Measurements from ENCODE around the gene EPB41L4B.

EPB41L4B gene

GRCh38 chr9:109336409-109336808, 15.6 kb upstream of the EPB41L4B start:
- Histone ChIP-seq H3K27me3 (replicated peaks; ENCODE audit: control insufficient read depth, insufficient read depth, low read length) (no peaks in the 10 kb centered on the region), H3K4me3 (replicated peaks; ENCODE audit: low read depth, low read length) (no peak overlapping the region), H3K36me3 (ENCODE audit: control insufficient read depth, insufficient read depth, low read length) (no peaks in the 10 kb centered on the region)
- TF ChIP-seq, protein P1, sequence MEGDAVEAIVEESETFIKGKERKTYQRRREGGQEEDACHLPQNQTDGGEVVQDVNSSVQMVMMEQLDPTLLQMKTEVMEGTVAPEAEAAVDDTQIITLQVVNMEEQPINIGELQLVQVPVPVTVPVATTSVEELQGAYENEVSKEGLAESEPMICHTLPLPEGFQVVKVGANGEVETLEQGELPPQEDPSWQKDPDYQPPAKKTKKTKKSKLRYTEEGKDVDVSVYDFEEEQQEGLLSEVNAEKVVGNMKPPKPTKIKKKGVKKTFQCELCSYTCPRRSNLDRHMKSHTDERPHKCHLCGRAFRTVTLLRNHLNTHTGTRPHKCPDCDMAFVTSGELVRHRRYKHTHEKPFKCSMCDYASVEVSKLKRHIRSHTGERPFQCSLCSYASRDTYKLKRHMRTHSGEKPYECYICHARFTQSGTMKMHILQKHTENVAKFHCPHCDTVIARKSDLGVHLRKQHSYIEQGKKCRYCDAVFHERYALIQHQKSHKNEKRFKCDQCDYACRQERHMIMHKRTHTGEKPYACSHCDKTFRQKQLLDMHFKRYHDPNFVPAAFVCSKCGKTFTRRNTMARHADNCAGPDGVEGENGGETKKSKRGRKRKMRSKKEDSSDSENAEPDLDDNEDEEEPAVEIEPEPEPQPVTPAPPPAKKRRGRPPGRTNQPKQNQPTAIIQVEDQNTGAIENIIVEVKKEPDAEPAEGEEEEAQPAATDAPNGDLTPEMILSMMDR (IDR thresholded peaks at IDR 0.05; ENCODE audit: insufficient read depth, low read length, poor library complexity, severe bottlenecking): no peak
- DNase-seq (ENCODE audit: extremely low read depth, insufficient read length): no peak

- Histone ChIP-seq H3K36me3 (ENCODE audit: control insufficient read depth, insufficient read depth, low read length) (no peaks in the 10 kb centered on the region), H3K4me3 (replicated peaks; ENCODE audit: low read depth, low read length) (no peak overlapping the region), H3K27me3 (replicated peaks; ENCODE audit: control insufficient read depth, insufficient read depth, low read length) (no peaks in the 10 kb centered on the region)
- TF ChIP-seq, protein P1 (IDR thresholded peaks at IDR 0.05; ENCODE audit: insufficient read depth, low read length, poor library complexity, severe bottlenecking): no peak
- DNase-seq (ENCODE audit: extremely low read depth, insufficient read length): no peak
Observed at GRCh38 chr9:109335929-109336328, 15.1 kb upstream of the EPB41L4B start.

- no peaks in the 10 kb centered on the region for H3K36me3 ChIP-seq (ENCODE audit: control insufficient read depth, insufficient read depth, low read length)
- DNase-seq (ENCODE audit: extremely low read depth, insufficient read length): no peak
- no peak overlapping the region for H3K4me3 ChIP-seq (replicated peaks; ENCODE audit: low read depth, low read length)
- H3K27me3 ChIP-seq (replicated peaks; ENCODE audit: control insufficient read depth, insufficient read depth, low read length): no peaks in the 10 kb centered on the region
- TF ChIP-seq, protein P1 (IDR thresholded peaks at IDR 0.05; ENCODE audit: insufficient read depth, low read length, poor library complexity, severe bottlenecking): no peak
Observed at GRCh38 chr9:109335121-109335520, 14.3 kb upstream of the EPB41L4B start.

- no peak overlapping the region for H3K4me3 ChIP-seq (replicated peaks; ENCODE audit: low read depth, low read length)
- TF ChIP-seq, protein P1 (IDR thresholded peaks at IDR 0.05; ENCODE audit: insufficient read depth, low read length, poor library complexity, severe bottlenecking): no peak
- no peak for DNase-seq (ENCODE audit: extremely low read depth, insufficient read length)
- H3K27me3 ChIP-seq (replicated peaks; ENCODE audit: control insufficient read depth, insufficient read depth, low read length): no peaks in the 10 kb centered on the region
- no peaks in the 10 kb centered on the region for H3K36me3 ChIP-seq (ENCODE audit: control insufficient read depth, insufficient read depth, low read length)
Observed at GRCh38 chr9:109331353-109331752, 10.5 kb upstream of the EPB41L4B start.

DNA sequence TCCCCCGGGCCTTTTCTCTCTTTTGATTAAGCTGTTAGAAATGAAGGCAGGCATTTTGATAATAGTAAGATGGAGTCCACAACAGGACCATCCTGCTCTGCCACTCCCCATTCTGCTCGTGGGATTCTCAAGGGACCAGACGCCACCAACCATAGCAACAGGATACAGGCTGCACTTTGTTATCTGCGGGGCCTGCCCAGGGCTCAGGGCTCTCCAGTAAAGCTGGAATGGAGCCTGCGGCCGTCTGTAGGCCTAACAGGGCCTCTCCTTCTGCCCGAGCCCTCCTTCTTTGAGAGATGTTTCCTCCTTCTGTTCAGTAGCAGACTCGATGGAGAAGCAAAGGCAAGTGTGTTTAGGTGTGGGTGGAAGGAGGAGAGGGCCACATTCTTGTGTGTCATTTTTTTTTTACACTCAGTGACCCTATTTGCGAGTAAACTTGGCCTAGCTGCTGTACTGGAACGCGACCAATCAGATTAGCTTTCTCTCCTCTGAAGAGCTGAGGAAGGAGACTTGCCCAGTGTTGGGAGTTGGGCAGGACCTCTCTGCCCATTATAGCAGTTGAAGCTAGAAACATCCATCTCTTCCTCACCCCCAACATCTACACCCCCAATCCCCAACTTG, 8.9 kb upstream of the EPB41L4B start:
- TF ChIP-seq, protein P1 (IDR thresholded peaks at IDR 0.05; ENCODE audit: insufficient read depth, low read length, poor library complexity, severe bottlenecking): no peak
- H3K27me3 ChIP-seq (replicated peaks; ENCODE audit: control insufficient read depth, insufficient read depth, low read length): no peaks in the 10 kb centered on the region
- no peak for DNase-seq (ENCODE audit: extremely low read depth, insufficient read length)
- H3K4me3 ChIP-seq (replicated peaks; ENCODE audit: low read depth, low read length): no peak overlapping the region
- H3K36me3 ChIP-seq (ENCODE audit: control insufficient read depth, insufficient read depth, low read length): no peaks in the 10 kb centered on the region
